AG08395 (cell line): ENCODE results near the gene ELOVL6.
"Not testable (repeated sequence)": the region's sequence is repeated elsewhere in the genome, so short reads cannot be mapped to it uniquely, and the experiment has no call there.

Source experiments
- DNase-seq: peaks from one replicate; pipeline ENCODE4 v3.0.0; 2012; ENCODE audit warnings: mixed read lengths, low spot score

The ELOVL6 gene

GRCh38 chr4:110196871-110197528, 1.4 kb downstream of the ELOVL6 start:
- DNase-seq, result peak; percentile 39

DNA sequence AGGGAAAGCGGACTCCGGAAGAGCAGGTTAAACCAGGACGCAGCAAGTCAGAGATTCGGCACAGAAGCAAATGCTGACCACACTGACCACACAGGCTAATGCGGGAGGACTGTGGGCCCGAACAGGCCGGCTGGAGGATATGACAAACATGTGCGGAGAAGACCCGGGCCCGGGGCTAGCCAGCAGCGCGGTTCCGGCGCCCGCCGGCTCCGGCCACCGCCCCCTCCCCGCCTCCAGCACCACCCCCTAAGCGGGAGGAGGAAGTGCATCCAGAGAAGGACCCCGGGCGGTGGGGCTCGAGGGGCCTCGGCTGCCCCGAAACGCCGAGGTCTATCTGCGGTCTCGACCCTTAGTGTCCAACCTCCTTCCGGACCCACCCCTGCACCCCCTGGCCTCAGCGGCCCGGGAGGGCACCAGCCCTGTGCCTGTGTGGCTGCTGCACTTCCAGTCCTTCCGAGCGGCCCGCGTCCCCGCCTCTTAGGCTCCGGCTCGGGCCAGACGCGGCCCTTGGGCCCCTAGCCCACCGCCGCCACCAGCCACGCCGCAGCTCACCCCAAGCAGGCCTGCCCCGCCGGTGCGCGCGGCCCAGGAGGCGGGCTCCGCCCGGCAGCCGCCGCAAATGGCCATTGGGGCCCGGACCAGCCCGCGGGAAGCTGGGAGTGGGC, 2.1 kb downstream of the ELOVL6 start:
- DNase-seq, result peak; percentile 8

DNA sequence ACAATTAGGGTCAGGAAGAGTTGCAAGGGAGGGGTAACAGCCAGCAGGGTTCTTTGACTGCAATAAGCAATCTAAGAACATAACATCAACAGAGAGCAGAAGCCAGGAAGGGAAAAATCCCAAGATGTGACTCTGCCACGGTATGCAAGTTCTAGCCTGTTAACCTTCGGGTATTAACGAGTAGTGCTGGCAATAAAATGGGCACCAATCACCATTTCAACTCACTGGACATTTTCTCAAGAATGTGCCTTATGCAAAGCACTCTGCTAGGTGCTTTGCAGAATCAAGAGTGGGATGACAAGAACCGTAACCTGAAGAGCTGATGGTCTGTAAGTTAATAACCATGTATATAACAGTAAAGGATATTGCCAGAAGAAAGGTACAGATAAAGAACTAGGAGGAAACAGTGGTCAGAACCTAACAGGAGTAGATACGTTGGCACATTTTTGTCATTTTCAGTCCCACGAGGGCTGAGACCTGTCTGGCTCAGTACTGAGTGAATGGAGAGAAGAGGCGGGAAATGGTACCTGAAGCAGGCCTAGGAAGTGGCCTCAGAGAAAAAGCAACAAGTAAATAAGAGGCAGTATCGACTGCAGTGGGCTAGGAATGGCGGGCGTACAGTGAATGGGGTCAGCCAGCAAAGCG, 2.7 kb downstream of the ELOVL6 start:
- DNase-seq, result no peak

- DNase-seq, result peak; percentile 72
These were observed 4.3 kb downstream of the ELOVL6 start for GRCh38 chr4:110193822-110194761.

- not testable (repeated sequence) for DNase-seq
These were observed 5.1 kb downstream of the ELOVL6 start for GRCh38 chr4:110193287-110193686.

DNA sequence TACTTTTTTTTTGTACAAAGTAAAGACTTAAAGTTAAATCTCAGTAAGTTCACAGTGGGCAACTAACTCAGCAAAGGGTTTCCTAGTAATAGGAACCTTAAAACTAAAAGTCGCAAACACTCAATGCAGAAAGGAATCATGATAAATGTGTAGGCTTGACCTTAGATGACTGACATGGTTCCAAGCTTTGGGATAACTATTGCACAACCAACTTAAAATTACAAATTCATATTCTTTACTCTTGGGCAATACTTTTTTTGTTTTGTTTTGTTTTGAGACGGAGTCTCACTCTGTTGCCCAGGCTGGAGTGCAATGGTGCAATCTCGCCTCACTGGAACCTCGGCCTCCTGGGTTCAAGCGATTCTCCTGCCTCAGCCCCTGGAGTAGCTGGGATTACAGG, 8.2 kb downstream of the ELOVL6 start:
- no peak for DNase-seq

GRCh38 chr4:110188113-110188512, 10.3 kb downstream of the ELOVL6 start:
- no peak for DNase-seq

DNA sequence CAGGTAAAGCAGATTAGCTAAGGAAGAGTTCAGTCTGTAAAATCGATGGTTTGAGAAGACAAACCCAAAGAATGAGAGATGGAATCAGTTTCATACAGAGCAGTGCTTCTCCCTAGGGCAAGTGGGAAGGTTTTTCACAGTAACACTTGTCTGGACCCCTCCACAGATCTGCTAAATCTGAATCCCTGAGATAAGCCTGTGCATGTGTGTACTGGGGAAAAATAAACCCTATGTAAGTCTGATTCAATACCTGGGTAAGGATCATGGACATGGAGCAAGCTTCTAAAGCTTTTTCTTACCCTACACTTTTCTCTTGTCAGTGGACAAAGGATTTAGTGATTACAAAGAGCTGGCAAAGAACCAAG, 13.6 kb downstream of the ELOVL6 start:
- no peak for DNase-seq

DNA sequence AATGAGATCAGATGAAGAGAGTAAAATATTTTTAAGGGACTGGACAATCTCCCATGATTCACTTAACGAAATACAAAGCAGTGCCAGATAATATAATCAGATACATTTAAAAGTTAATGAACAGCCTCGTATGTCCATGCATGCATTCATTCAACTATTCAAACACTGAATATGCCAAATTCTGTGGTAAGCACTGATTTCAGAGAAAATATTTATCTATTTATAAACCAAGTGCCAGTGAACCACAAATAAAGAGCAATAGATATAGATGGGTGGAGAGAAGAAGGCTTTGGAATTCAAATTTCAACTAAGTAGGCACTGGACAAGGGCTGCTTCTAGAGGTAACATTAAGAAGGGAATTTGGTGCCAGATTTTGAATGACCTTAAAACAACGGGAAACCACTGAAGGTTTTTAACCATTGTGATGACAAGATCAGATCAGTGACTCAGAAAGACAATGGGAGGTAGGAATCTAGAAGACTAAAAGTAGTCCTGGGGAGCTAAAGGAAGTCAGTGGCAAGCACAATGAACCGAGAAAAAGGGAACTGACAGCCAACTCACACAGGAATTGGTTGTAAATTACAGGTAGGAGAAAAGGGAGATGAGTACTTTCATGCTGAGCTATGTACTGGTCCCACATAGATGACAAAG, 14.2 kb downstream of the ELOVL6 start:
- no peak for DNase-seq

DNA sequence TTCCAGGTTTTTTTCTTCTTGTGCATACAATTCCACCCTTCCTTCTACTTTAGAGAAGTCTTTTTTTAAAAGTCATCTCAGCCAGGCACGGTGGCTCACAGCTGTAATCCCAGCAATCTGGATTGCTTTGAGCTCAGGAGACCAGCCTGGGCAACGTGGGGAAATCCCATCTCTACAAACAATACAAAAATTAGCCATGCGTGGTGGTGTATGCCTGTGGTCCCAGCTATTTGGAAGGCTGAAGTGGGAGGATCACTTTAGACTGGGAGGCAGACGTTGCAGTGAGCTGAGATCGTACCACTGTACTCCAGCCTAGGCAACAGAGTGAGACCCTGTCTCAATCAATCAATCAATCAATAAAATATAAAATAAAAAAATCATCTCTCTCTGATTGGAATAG, 14.8 kb downstream of the ELOVL6 start:
- no peak for DNase-seq

- DNase-seq, result no peak
These were observed 15.4 kb downstream of the ELOVL6 start for GRCh38 chr4:110183058-110183457.

- DNase-seq, result no peak
These were observed 16.5 kb downstream of the ELOVL6 start for GRCh38 chr4:110181890-110182289.

DNA sequence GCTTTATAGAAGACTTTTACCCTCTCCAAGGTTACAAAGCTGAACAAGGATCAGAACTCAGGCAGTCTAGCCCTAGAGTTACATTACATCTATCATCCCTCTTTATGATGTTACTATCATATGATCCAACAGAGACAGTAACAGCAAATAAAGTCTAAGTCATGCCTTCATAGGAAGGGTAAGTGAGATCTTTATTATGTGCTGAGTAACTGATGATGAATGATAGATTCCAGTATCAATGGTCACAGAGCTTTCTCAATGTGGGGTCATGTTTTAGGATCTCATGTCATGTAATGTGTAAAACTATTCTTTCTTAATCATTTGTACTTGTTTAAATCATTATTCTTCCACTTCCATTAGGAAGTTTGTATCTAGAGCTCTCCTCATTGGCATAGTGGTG, 22.8 kb downstream of the ELOVL6 start:
- no peak for DNase-seq

DNA sequence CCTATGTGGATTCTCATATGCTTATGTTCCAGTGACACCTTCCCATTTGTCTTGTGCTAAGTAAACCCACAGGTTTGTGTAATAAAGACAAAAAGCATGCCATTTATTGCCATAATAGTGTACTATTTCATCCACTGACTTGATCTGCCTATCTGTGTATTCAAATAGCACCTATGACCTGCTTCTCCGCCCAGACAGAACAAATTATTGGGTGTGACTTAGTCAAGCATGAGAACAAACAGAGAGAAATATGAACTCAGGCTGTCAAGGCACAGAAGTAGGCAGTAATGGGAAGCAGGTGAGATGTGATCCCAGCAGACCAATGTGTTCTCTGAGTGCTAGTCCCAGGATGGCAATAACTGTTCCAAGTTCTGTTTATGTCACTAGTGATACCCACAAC, 25.4 kb downstream of the ELOVL6 start:
- DNase-seq, result no peak

DNA sequence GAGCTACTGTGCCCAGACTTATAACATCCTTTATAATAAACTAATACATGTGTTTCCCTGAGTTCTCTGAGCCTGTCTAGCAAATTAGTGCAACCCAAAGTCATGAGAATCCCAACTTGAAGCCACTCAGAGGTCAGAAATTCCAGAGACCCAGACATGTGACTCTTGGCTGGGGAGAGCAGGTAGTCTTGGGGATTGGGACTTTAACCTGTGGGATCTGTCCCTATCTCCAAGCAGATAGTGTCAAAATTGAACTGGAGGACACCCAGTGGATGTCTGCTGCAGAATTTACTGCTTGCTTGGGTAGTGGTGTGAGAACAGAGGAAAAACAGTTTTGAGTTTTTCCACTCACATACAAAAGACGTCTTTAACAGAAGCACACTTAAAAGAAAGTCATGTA, 26.4 kb downstream of the ELOVL6 start:
- no peak for DNase-seq

GRCh38 chr4:110170861-110171260, 27.6 kb downstream of the ELOVL6 start:
- DNase-seq, result no peak

DNA sequence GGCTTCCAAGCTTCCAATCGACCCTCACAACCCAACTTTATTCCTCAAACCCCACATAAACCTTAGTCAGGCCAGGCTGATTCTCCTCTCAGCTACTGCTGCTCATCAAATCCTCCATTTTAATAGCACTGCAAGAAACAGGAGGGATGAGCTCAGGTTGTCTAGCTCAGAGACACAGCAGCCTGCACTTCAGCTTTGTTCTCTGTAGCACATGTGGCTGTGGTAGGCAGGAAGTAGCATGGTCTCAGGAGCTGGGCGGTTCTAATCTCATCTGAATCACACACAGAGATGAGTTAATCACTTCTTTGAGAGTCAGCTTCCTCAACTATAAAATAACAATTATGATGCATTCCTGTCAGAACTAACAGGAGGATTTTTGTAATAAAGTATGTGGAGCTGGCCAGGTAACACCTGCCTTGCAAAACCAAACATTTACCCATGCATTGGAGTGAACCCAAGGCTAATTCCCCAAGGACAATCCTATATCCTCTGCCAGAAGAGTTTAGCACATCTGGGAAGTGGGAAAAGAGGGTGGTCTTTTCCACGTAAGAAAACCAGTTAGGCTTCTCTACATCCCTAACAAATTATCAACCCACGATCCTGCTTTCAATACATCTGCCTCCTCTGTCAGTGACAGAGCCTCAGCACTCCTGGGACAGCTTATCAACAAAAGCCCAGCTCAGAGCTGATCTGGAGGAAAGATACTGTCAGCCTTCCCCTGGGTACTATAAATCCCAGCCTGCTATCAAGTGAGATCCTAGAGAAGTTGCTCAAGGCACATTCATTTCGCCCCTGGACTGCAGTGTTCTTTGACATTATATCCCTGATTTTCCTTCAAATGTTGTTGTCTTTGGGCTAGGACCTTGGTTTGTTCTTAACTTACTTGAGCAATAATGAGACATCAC, 32.8 kb downstream of the ELOVL6 start:
- peak; percentile 69 for DNase-seq

GRCh38 chr4:110164856-110165255, 33.6 kb downstream of the ELOVL6 start:
- DNase-seq, result no peak

DNA sequence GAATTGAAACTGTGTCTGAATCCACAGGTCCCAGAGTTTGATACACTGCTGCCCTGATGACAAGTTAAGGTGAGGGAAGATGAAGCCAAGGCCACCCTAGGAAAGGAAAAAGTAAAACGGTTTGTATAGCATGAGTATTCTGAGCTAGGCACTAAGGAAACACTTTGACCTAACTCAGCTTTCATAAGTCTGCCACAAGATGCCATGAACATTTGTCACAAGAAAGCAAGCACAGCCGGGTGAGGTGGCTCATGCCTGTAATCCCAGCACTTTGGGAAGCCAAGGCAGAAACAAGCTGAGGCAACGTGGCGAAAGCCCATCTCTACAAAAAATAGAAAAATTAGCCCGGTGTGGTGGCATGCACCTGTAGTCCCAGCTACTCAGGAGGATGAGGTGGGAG, 34.2 kb downstream of the ELOVL6 start:
- DNase-seq, result peak; percentile 20

- DNase-seq, result peak; percentile 65
These were observed 34.9 kb downstream of the ELOVL6 start for GRCh38 chr4:110163327-110164069.
